ENCODE measurements around the gene RHBG.

RHBG gene

GRCh38 chr1:156409439-156409838, 40.4 kb downstream of the RHBG start:
- no peak for DNase-seq

GRCh38 chr1:156410238-156410637, 41.2 kb downstream of the RHBG start:
- DNase-seq = no peak

- no peak for DNase-seq
These were observed 41.7 kb downstream of the RHBG start for GRCh38 chr1:156410740-156411139.

GRCh38 chr1:156412653-156413321, 43.8 kb downstream of the RHBG start:
- no peak for DNase-seq

GRCh38 chr1:156413391-156414246, 44.6 kb downstream of the RHBG start:
- no peak for DNase-seq

GRCh38 chr1:156414461-156415064, 45.6 kb downstream of the RHBG start:
- DNase-seq = no peak

GRCh38 chr1:156416993-156417392, 48.0 kb downstream of the RHBG start:
- DNase-seq = no peak

- DNase-seq = no peak
These were observed 48.5 kb downstream of the RHBG start for GRCh38 chr1:156417401-156418020.

GRCh38 chr1:156418416-156419070, 49.5 kb downstream of the RHBG start:
- DNase-seq = no peak

- peak; percentile 28 for DNase-seq
These were observed 50.8 kb downstream of the RHBG start for GRCh38 chr1:156419854-156420204.

- peak; percentile 39 for DNase-seq
These were observed 51.4 kb downstream of the RHBG start for GRCh38 chr1:156420205-156421061.

GRCh38 chr1:156421062-156421938, 52.3 kb downstream of the RHBG start:
- peak; percentile 78 for DNase-seq

GRCh38 chr1:156421939-156422601, 53.1 kb downstream of the RHBG start:
- DNase-seq = no peak

- DNase-seq = no peak
These were observed 53.6 kb downstream of the RHBG start for GRCh38 chr1:156422602-156423091.

- DNase-seq = no peak
These were observed 54.7 kb downstream of the RHBG start for GRCh38 chr1:156423422-156424352.

- DNase-seq = no peak
These were observed 55.9 kb downstream of the RHBG start for GRCh38 chr1:156424806-156425432.

GRCh38 chr1:156425943-156426342, 56.9 kb downstream of the RHBG start:
- DNase-seq = no peak

- DNase-seq = no peak
These were observed 58.9 kb downstream of the RHBG start for GRCh38 chr1:156427957-156428356.

Data from CD4-positive, alpha-beta T cell treated with Interferon gamma for 1 hour (primary cell).